ENCODE measurements around the gene DOCK4.

DNA sequence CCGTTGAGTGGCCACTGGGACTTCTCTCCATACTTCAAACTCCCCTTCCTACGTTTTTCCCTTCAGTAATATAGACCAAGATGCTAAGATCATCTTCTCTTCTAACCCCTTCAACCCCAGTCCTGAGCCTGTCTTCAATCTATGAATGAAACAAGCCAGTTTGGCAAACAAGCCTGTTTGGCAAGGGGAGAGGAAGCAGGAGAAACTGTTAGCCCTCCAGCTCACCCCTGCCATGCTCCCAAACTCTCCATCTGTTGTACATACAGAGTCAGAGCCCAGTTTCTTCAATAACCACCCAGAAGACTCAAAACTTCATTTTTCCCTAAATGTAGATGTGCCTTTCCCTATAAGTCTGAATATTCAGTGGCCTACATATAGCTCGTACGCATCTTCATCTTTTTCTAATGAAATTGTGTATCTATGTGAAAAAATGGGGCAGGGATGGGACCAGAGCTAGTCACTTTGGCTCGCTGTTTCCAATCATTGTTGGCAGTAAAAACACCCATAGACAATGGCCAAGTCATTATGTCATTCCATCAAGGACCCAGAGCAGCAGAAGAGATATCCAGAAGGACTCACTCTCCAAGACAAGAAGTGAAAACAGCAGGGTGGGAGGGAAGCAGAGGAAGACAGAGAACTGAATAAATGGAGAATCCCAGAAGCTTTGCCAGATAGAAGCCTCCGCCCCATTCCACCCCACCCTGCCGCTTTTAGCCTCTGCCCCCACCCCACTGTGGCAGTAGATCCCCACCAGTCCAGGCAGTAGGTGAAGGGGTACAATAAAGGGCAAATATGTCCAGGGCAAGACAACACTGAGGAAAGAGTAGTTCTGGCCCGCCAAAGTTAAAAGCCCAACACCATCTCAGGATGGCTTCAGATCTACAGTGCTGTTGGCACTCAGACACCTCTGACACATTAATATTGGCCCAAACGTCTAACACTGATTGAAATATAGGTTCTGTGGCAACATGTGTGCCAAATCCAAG, 87.3 kb downstream of the DOCK4 start:
- TF ChIP-seq EED (IDR thresholded peaks at IDR 0.05; ENCODE audit: low read depth) (no peak), ATF7 (IDR thresholded peaks at IDR 0.05; ENCODE audit: low read depth) (no peak), BACH1 (IDR thresholded peaks at IDR 0.05; ENCODE audit: borderline replicate concordance) (no peak), NRF1 (conservative IDR thresholded peaks at IDR 0.05; ENCODE audit: low read depth, low read length) (no peak)
